RWPE2 (cell line): Measurements from ENCODE around the gene TOPAZ1.
A peak's percentile ranks its signal among the peaks of the same experiment; 100 is the strongest.

ENCODE experiments used
- ATAC-seq: fragments of 200-7000 bp; cut with Tn5 transposase; 3 replicates; pipeline ENCODE4 v1.9.1; 2021; ENCODE audit warnings: low read depth
- DNase-seq: peaks from one replicate; pipeline ENCODE4 v3.0.0-alpha.2; 2020; ENCODE audit warnings: low spot score
- H3K27ac ChIP-seq: fragments of 450-650 bp; 2 replicates; pipeline ENCODE4 v1.5.1; 2017; ENCODE audit warnings: mild to moderate bottlenecking; ENCODE audit not compliant: poor library complexity, severe bottlenecking
- H3K27me3 ChIP-seq: fragments of 250-450 bp; sonication (Bioruptor Pico); 2 replicates; pipeline ENCODE4 v1.5.1; 2021; ENCODE audit warnings: mild to moderate bottlenecking, moderate library complexity; ENCODE audit not compliant: insufficient read depth, poor library complexity, severe bottlenecking
- H3K36me3 ChIP-seq: fragments of 250-450 bp; sonication (Bioruptor Pico); 2 replicates; pipeline ENCODE4 v1.5.1; 2020; ENCODE audit warnings: low read depth, mild to moderate bottlenecking, moderate library complexity
- H3K4me1 ChIP-seq: fragments of 250-450 bp; sonication (Bioruptor Pico); 2 replicates; pipeline ENCODE4 v1.5.1; 2021; ENCODE audit warnings: mild to moderate bottlenecking, moderate library complexity; ENCODE audit not compliant: insufficient read depth, poor library complexity, severe bottlenecking
- H3K4me3 ChIP-seq: fragments of 250-450 bp; sonication (Bioruptor Pico); 2 replicates; pipeline ENCODE4 v1.5.1; 2021; ENCODE audit warnings: mild to moderate bottlenecking, moderate library complexity; ENCODE audit not compliant: severe bottlenecking
- H3K9me3 ChIP-seq: fragments of 250-450 bp; sonication (Bioruptor Pico); 2 replicates; pipeline ENCODE4 v1.5.1; 2021; ENCODE audit warnings: mild to moderate bottlenecking, moderate library complexity; ENCODE audit not compliant: severe bottlenecking
- CTCF ChIP-seq: fragments of 450-650 bp; IDR thresholded peaks from one replicate; pipeline ENCODE4 v1.5.1; 2017; ENCODE audit warnings: mild to moderate bottlenecking, moderate library complexity; ENCODE audit not compliant: poor library complexity, severe bottlenecking

TOPAZ1 gene

GRCh38 chr3:44238889-44239288 lies 2.8 kb upstream of the TOPAZ1 start:
- H3K9me3 ChIP-seq = no peaks in the 10 kb centered on the region
- TF ChIP-seq CTCF = no peak
- ATAC-seq = no peak
- H3K4me1 ChIP-seq = no peaks in the 10 kb centered on the region
- H3K4me3 ChIP-seq = no peak overlapping the region
- no peak for DNase-seq
- H3K36me3 ChIP-seq = no peaks in the 10 kb centered on the region
- peaks cover 1% of the 10 kb centered on the region for H3K27me3 ChIP-seq
- H3K27ac ChIP-seq = no peak overlapping the region

DNA sequence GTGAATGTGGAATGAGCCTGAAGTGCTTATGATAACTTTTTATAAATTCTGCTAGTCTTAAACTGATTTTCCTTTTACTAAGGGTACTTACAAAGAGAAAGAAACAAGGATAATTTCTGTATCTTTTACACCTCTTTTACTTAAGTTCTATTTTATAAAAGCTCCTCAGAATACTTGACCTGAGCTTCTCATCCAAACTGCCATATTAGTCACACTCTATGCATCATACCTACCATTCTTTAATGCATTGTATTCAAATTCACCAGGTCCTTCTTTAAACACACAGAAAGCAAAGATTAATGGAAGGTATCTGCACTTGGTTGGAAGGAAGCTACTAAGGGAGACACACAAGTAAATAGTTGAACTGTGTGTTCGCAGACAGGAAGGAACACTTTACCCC lies 1.6 kb upstream of the TOPAZ1 start:
- Histone ChIP-seq H3K27me3 (peaks cover 3% of the 10 kb centered on the region), H3K9me3 (no peaks in the 10 kb centered on the region), H3K4me3 (no peak overlapping the region), H3K4me1 (no peaks in the 10 kb centered on the region), H3K36me3 (no peaks in the 10 kb centered on the region), H3K27ac (no peak overlapping the region)
- no peak for ATAC-seq
- TF ChIP-seq CTCF = no peak
- DNase-seq = no peak

DNA sequence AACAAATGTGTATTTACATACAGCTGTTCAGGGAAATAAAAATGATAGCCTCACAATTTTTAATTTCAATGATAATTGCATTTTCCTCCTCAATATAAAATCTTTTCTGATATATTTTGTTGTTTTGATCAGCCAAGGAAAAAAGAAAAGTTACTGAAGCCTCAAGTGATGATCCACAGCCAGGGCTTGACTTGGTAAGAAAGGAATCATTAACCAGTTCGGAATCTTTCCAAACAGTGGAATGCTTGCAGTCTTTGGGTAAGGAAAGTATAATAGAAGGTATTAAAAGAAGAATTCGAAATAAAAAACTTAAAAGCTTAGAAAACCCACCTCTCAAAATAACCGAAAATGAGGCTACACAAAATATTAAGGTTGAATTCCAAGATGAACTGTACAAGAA lies 1.0 kb downstream of the TOPAZ1 start:
- ATAC-seq = no peak
- TF ChIP-seq CTCF = no peak

DNA sequence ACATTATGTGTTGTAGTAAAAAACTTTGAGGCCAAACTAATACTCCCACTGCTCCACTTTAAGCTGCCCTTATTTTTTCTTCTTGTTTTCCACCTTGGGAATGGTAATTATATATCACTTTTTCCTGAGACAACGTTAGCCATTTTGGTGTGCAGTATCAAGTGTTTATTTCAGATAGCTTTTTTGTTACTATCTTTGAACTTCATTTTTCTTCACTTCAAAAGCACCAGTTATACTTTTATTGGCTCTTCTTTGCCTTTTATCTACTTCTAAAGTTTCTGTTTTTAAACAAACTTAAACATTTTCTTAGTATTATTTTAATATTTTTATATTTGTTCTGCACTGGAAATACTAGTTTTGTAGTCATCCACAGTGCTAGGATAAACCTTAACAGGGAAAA lies 6.5 kb downstream of the TOPAZ1 start:
- Histone ChIP-seq H3K4me3 (no peak overlapping the region), H3K27me3 (peaks cover 3% of the 10 kb centered on the region), H3K4me1 (no peaks in the 10 kb centered on the region), H3K36me3 (no peaks in the 10 kb centered on the region), H3K9me3 (peaks cover 8% of the 10 kb centered on the region), H3K27ac (no peak overlapping the region)
- DNase-seq (no peak), ATAC-seq (no peak)
- no peak for TF ChIP-seq CTCF

More for the DNA sequence above, 1.0 kb downstream of the TOPAZ1 start:
- Histone ChIP-seq H3K4me1 (no peaks in the 10 kb centered on the region), H3K27ac (no peak overlapping the region), H3K36me3 (no peaks in the 10 kb centered on the region), H3K27me3 (peaks cover 3% of the 10 kb centered on the region), H3K9me3 (no peaks in the 10 kb centered on the region), H3K4me3 (no peak overlapping the region)
- DNase-seq = no peak

DNA sequence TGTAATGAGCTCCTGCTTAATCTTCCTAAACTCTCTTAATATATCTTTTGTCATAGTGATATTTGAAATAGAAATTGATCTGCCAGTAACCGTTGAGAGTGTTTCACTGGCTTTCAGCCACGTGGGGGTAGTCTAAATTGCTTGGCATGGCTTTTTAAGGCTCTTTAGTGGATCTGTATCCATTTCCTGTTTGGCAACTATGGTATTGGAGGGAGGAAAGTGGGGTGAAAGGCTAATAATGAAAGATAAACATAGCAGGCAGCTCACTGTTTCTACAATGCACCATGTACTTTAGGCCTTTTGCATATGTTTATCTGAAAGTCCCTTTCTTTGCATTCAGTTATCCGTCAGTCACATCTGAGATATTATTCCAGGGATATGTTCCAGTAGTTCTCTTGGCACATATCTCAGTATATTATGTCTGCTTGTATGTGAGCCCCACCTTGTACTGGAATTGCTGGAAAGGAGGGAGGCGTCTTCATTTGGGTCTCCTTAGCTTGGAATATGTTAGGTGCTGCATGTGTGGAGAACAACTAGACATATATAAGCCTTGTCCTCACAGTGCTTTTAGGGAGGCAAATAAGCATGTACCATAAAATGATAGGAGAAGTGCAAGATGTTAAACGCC lies 10.8 kb downstream of the TOPAZ1 start:
- no peak overlapping the region for H3K4me3 ChIP-seq
- H3K27ac ChIP-seq = no peak overlapping the region
- no peaks in the 10 kb centered on the region for H3K27me3 ChIP-seq
- H3K9me3 ChIP-seq = peaks cover 8% of the 10 kb centered on the region
- no peaks in the 10 kb centered on the region for H3K4me1 ChIP-seq
- H3K36me3 ChIP-seq = no peaks in the 10 kb centered on the region
- DNase-seq (no peak), ATAC-seq (no peak)
- TF ChIP-seq CTCF = peak; percentile 13
